GM21390 (cell line): Measurements from ENCODE around the gene PRAMEF13.
"Not testable (repeated sequence)": the region's sequence is repeated elsewhere in the genome, so short reads cannot be mapped to it uniquely, and the experiment has no call there.

Source experiments
- ATAC-seq: cut with Tn5 transposase; IDR thresholded peaks from one replicate; pipeline ENCODE4 v1.9.1; 2021; ENCODE audit not compliant: unreplicated experiment

Gene PRAMEF13

GRCh38 chr1:13208712-13209111 lies 7.5 kb upstream of the PRAMEF13 start:
- ATAC-seq = not testable (repeated sequence)

- not testable (repeated sequence) for ATAC-seq
These were observed 29.7 kb downstream of the PRAMEF13 start, which contains the start of gene PRAMEF9 for GRCh38 chr1:13171548-13171947. TSS of gene PRAMEF9 (plus strand) at chr1:13171848. CDS start at chr1:13175281, 3,433 bp downstream.

- not testable (repeated sequence) for ATAC-seq
These were observed 35.7 kb downstream of the PRAMEF13 start, which contains the start of gene HNRNPCL4 for GRCh38 chr1:13165531-13165930. TSS of gene HNRNPCL4 (minus strand) at chr1:13165631. CDS start at chr1:13165467, 164 bp downstream.

GRCh38 chr1:13155909-13156308 lies 45.3 kb downstream of the PRAMEF13 start, which contains the start of gene PRAMEF26:
TSS of gene PRAMEF26 (minus strand) at chr1:13156009. CDS start at chr1:13153095, 2,914 bp downstream.
- not testable (repeated sequence) for ATAC-seq
